Gastroesophageal sphincter (tissue), 4 donors: ENCODE measurements around the gene MTA1. TPM values are rescaled to one million over a fixed set of nuclear protein-coding genes. Genes with fewer than 3 reads are reported as not detected.

Experiments
- ATAC-seq: fragments of 150-250 bp; one replicate; pipeline ENCODE4 v1.9.1; 2016; ENCODE audit warnings: mild to moderate bottlenecking, moderate library complexity
- H3K27ac ChIP-seq, 4 donors: fragments of 200-600 bp; sonication (generic) in 3 of 4; 1 replicate in 3 of 4; 2 replicates in 1 of 4; pipeline ENCODE4 v1.5.1; 2016 to 2019
- H3K27me3 ChIP-seq: fragments of 200-600 bp; sonication (generic); one replicate; pipeline ENCODE4 v1.5.1; 2019
- H3K36me3 ChIP-seq, 2 donors: fragments of 200-600 bp; sonication (generic); one replicate each; pipeline ENCODE4 v1.5.1; 2019; ENCODE audit warnings: control low read depth in 1 of 2
- H3K4me1 ChIP-seq, 3 donors: fragments of 200-600 bp; sonication (generic); 1 replicate in 2 of 3; 2 replicates in 1 of 3; pipeline ENCODE4 v1.5.1; 2016 to 2019; ENCODE audit warnings: control low read depth in 2 of 3
- H3K4me3 ChIP-seq, 2 donors: fragments of 200-600 bp; sonication (generic); one replicate each; pipeline ENCODE4 v1.5.1; 2019; ENCODE audit warnings: mild to moderate bottlenecking in 1 of 2, moderate library complexity in 1 of 2
- H3K9me3 ChIP-seq, 3 donors: fragments of 200-600 bp; sonication (generic); one replicate each; pipeline ENCODE4 v1.5.1; 2017 to 2019; ENCODE audit warnings: control low read depth in 2 of 3
- EP300 ChIP-seq: sonication (generic); formaldehyde crosslinking; IDR thresholded peaks from one replicate; pipeline ENCODE4 v1.6.1; 2017; ENCODE audit warnings: antibody characterized with exemption, mild to moderate bottlenecking
- POLR2A ChIP-seq, 2 donors: fragments of 450-650 bp; IDR thresholded peaks; one replicate each; pipeline ENCODE4 v1.6.1; 2017; ENCODE audit warnings: antibody characterized with exemption in 2 of 2, mild to moderate bottlenecking in 2 of 2, moderate library complexity in 1 of 2
- POLR2AphosphoS5 ChIP-seq: sonication (generic); formaldehyde crosslinking; IDR thresholded peaks from one replicate; pipeline ENCODE4 v1.6.1; 2017; ENCODE audit warnings: antibody characterized with exemption
- WGBS, 2 donors: methylation state at CpG; one replicate each; pipeline ENCODE4 v1.1.5; 2018; ENCODE audit warnings: low coverage in 1 of 2; 5-methylcytosine and 5-hydroxymethylcytosine counted together
- total RNA-seq, 4 donors: library from RNA; depleted of rRNA; stranded (reverse); fragments of >200 nt; gene quantifications; one replicate each; pipeline ENCODE4 v1.1.0, GENCODE V29; 2016
- TF ChIP-seq, protein P1 (sequence below), 4 experiments: fragments of 200-600 bp in 2 of 4; fragments of 450-650 bp in 2 of 4; sonication (generic) in 1 of 4; IDR thresholded peaks; one replicate each; pipeline ENCODE4 v1.5.1; 2017 to 2019; ENCODE audit warnings: antibody characterized with exemption in 4 of 4, mild to moderate bottlenecking in 2 of 4, moderate library complexity in 2 of 4

The MTA1 gene
- total RNA-seq, 4 donors from 2014 or later: 48.0 to 83.5 (median 58.7) TPM

DNA sequence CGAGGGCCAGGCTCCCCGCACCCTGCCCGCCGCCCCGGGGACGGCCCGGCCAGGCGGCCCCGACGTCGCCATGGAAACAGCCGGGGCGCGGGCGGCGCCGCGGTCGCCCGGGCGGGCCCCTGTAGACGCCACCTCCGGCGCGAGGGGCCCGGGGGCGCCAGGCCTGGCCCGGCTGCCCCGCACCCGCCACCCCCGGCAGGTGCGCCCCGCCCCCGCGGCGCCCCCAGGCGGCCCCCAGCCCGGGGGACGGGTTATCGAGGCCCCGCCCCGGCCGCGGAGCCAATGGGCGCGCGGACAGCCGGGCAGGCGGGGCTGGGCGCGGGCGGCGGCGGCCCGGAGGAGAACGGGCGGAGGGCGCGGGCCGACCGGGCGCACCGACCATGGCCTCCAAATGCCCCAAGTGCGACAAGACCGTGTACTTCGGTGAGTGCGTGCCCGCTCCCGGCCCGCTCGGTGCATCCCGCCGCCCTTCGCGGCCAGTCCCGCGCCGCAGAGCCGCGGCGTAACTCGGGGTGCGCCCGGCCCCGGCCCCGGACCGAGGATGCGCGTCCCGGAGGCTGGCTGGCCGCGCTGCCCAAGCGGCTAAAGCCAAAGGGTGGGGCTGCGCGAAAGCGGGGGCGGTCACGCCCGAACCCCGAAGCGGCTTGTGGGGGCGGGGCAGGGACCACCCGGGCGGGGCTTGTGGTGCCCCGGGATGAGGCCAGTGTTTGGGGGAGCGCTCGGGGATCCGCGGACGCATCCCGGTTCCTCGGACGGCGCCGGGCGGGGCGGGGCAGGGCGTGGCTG lies 55.0 kb downstream of the MTA1 start, which contains the start of gene CRIP2:
CRIP2 (plus strand) TSS at position 339 of the 786 bp plus-strand sequence; CDS start at position 381, 42 bp downstream.
- Histone ChIP-seq H3K27ac (peak within 1 kb of the TSS; percentile 91 to 99 (median 94)), H3K27me3 (no peaks in the 10 kb centered on the region), H3K4me1 (peaks cover 0 to 95% (median 48%) of the 10 kb centered on the region in 3 donors), H3K36me3 (peaks cover 0 to 31% of the 10 kb centered on the region in 2 donors), H3K4me3 (peak within 1 kb of the TSS; percentile 90 to 98), H3K9me3 (no peaks in the 10 kb centered on the region)
- no CpG with 5 or more reads among the region's 118 CpGs for WGBS, 2 donors
- TF ChIP-seq POLR2AphosphoS5 (peak; percentile 38), EP300 (no peak), POLR2A (IDR thresholded peaks at IDR 0.05) (peak; percentile 62 to 82)
- TF ChIP-seq, protein P1, sequence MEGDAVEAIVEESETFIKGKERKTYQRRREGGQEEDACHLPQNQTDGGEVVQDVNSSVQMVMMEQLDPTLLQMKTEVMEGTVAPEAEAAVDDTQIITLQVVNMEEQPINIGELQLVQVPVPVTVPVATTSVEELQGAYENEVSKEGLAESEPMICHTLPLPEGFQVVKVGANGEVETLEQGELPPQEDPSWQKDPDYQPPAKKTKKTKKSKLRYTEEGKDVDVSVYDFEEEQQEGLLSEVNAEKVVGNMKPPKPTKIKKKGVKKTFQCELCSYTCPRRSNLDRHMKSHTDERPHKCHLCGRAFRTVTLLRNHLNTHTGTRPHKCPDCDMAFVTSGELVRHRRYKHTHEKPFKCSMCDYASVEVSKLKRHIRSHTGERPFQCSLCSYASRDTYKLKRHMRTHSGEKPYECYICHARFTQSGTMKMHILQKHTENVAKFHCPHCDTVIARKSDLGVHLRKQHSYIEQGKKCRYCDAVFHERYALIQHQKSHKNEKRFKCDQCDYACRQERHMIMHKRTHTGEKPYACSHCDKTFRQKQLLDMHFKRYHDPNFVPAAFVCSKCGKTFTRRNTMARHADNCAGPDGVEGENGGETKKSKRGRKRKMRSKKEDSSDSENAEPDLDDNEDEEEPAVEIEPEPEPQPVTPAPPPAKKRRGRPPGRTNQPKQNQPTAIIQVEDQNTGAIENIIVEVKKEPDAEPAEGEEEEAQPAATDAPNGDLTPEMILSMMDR (IDR thresholded peaks at IDR 0.05): no peak
- peak; percentile 49 for ATAC-seq

DNA sequence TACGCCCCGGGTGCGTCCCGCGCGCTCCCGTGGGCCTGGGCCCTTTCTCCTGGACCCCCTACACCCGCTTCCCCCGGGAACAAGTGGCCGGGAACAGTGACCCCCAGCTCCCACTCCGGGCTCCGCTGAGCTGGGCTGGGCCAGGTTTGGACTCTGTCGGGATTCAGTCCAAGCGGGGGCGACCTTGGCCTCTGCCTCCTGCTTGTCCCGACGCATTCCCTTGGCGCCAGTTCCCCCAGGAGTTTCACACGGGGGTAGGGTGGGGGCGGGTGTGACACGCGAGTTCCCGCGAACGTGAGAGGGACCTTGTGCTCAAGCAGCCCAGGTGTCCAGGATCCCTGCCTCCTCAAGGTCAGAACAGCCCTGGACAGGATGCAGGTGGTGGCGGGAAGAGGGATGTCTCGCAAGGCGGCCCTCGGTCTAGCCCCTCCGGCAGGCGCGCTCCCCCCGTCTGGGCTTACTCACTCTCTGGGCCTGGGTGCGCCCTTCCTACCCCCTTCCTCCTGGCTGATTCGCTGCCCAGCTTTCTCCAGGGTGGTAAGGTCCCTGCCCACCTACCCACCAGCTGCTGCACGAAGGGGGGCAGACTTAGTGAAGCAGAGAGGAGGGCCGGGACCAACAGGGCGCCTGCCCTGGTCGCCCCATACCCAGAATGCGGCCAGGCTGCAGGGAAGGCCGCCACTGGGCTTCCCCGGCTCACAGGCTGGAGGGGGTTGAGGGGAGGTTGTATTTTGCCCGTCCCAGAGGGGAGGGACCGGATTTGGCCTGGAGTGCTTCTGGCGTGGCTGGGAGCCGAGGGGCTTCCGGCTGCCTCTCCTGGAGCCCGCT lies 55.9 kb downstream of the MTA1 start:
- no peaks in the 10 kb centered on the region for H3K27me3 ChIP-seq
- 0% methylated on average over 5 of the region's 48 CpGs; no CpG with 5 or more reads in 1 of the 2 donors for WGBS, 2 donors
- H3K4me1 ChIP-seq: peaks cover 0 to 95% (median 56%) of the 10 kb centered on the region in 3 donors
- peak in 1 of 2 donors; percentile 25 for TF ChIP-seq POLR2A (IDR thresholded peaks at IDR 0.05)
- TF ChIP-seq EP300: no peak
- peak; percentile 60 for TF ChIP-seq POLR2AphosphoS5
- TF ChIP-seq, protein P1 (IDR thresholded peaks at IDR 0.05): no peak
- peak overlapping the region; percentile 91 to 99 (median 94) for H3K27ac ChIP-seq
- ATAC-seq: peak; percentile 14
- peak overlapping the region; percentile 90 to 98 for H3K4me3 ChIP-seq
- H3K36me3 ChIP-seq: peaks cover 0 to 28% of the 10 kb centered on the region in 2 donors
- H3K9me3 ChIP-seq: no peaks in the 10 kb centered on the region

DNA sequence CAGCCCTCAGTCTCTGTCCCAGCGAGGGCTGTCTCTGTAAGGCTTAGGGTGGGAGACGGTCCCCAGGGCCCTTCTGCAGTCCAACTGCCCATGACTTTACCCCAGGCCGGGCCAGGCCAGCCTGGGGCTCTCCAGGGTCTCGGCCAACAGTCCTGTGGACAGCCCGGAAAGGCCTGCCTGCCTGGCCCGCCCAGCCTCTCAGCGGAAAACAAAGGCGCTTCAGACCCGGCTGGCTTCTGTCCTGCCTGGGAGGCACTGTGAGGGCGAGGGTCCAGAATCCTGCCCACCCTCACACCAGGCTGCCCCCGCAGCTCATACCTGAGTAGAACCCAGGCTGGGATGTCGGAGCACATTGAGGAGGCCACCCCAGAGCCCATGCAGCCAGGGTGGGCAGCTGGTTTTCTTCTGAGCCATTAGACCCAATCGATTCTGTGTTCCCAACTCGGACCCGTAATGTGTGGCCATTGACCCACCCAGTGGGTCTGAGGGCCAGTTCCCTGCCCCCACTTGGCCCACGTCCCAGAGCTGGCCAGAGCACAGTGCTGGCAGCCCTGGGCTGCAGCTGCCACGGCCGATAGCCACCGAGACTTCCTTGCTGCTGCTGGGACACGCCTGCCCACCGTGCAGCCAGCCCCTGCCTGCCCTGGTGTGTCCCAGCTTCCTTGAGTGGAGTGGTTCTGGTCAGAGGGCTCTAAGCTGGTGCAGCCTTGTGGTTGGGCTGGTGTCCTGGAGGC lies 56.6 kb downstream of the MTA1 start:
- WGBS, 2 donors: 8% methylated on average over 2 of the region's 21 CpGs; no CpG with 5 or more reads in 1 of the 2 donors
- peak; percentile 44 for TF ChIP-seq POLR2AphosphoS5
- peak in 1 of 2 donors; percentile 15 for TF ChIP-seq POLR2A (IDR thresholded peaks at IDR 0.05)
- no peak for TF ChIP-seq EP300
- peaks cover 0 to 95% (median 55%) of the 10 kb centered on the region in 3 donors for H3K4me1 ChIP-seq
- peak overlapping the region; percentile 90 to 98 for H3K4me3 ChIP-seq
- ATAC-seq: peak; percentile 22
- peaks cover 0 to 23% of the 10 kb centered on the region in 2 donors for H3K36me3 ChIP-seq
- peak overlapping the region; percentile 91 to 99 (median 94) for H3K27ac ChIP-seq
- H3K27me3 ChIP-seq: no peaks in the 10 kb centered on the region
- no peaks in the 10 kb centered on the region for H3K9me3 ChIP-seq

DNA sequence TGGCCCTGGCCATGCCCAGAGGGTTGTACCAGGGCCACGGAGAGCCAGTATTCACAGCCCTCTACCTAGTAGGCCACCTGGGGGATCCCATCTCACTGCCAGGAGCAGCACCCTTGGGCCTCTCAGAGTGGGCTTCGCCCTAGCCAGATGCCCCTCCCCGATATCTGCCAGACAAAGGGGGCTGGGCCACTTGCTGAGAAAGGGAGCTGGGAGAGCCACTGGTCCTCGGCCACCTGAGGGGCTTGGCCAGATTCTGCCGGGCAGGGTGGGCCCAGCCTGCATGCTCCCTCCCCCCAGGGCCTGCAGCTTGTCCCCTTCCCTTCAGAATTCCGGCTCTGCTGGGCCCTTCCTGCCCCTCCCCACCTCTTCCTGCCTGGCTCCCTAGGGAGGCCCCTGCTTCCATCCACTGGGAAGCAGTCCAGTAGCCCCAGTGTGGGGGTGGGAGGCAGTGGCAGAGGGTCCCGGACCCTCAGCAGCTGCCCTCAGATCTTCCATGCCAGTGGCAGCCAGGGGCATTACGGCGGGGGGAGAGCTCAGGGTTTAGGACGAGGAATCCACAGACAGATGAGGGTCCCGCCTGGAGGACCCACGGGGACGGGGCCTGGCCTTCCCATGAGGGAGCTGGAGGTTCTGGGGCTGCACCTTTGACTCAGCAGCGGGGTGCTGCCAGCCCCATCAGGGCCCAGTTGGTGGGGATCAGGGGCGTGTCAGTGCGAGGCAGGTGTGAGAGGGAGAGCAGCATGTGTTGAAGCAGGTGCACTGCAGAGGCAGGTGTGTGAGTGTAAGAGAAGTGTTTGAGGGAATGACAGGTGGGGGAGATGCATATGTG lies 57.4 kb downstream of the MTA1 start:
- Histone ChIP-seq H3K27me3 (no peaks in the 10 kb centered on the region), H3K4me3 (peak overlapping the region; percentile 90 to 98), H3K9me3 (no peaks in the 10 kb centered on the region), H3K36me3 (peaks cover 0 to 23% of the 10 kb centered on the region in 2 donors), H3K4me1 (peaks cover under 1 to 95% (median 54%) of the 10 kb centered on the region in 3 donors), H3K27ac (peak overlapping the region; percentile 91 to 99 (median 94))
- ATAC-seq: no peak
- no CpG with 5 or more reads among the region's 16 CpGs for WGBS, 2 donors
- TF ChIP-seq EP300 (no peak), POLR2AphosphoS5 (no peak), POLR2A (IDR thresholded peaks at IDR 0.05) (no peak)
- TF ChIP-seq, protein P1 (IDR thresholded peaks at IDR 0.05): no peak
